IPS DF 4.7 (cell line): ENCODE results near the gene REV3L.
"Not testable (repeated sequence)": the region's sequence is repeated elsewhere in the genome, so short reads cannot be mapped to it uniquely, and the experiment has no call there.

Experiments used
- DNase-seq: peaks from one replicate; pipeline ENCODE4 v3.0.0-alpha.2; 2013; ENCODE audit warnings: low spot score; ENCODE audit errors: extremely low read depth

Gene REV3L

GRCh38 chr6:111492499-111492898 lies 9.5 kb upstream of the REV3L start:
- DNase-seq, result no peak

- no peak for DNase-seq
Measured at GRCh38 chr6:111490067-111490466, 7.0 kb upstream of the REV3L start.

- DNase-seq, result no peak
Measured at GRCh38 chr6:111487661-111488060, 4.6 kb upstream of the REV3L start.

- DNase-seq, result no peak
Measured at GRCh38 chr6:111486921-111487320, 3.9 kb upstream of the REV3L start.

GRCh38 chr6:111486475-111486874 lies 3.5 kb upstream of the REV3L start:
- no peak for DNase-seq

GRCh38 chr6:111485342-111485741 lies 2.3 kb upstream of the REV3L start:
- no peak for DNase-seq

- DNase-seq, result no peak
Measured at GRCh38 chr6:111484633-111484930, 1.6 kb upstream of the REV3L start.

GRCh38 chr6:111483736-111484632 lies 966 bp upstream of the REV3L start:
- DNase-seq, result no peak

- DNase-seq, result no peak
Measured at GRCh38 chr6:111482188-111482958, 645 bp downstream of the REV3L start.

- no peak for DNase-seq
Measured at GRCh38 chr6:111481836-111482187, 1.2 kb downstream of the REV3L start.

GRCh38 chr6:111480988-111481822 lies 1.8 kb downstream of the REV3L start:
- DNase-seq, result no peak

GRCh38 chr6:111478749-111479148 lies 4.3 kb downstream of the REV3L start:
- DNase-seq, result peak; percentile 89

- no peak for DNase-seq
Measured at GRCh38 chr6:111478064-111478476, 4.9 kb downstream of the REV3L start.

GRCh38 chr6:111477481-111477938 lies 5.5 kb downstream of the REV3L start:
- DNase-seq, result no peak

- DNase-seq, result not testable (repeated sequence)
Measured at GRCh38 chr6:111476061-111476460, 7.0 kb downstream of the REV3L start.

- no peak for DNase-seq
Measured at GRCh38 chr6:111474771-111475170, 8.2 kb downstream of the REV3L start.

GRCh38 chr6:111474106-111474505 lies 8.9 kb downstream of the REV3L start:
- no peak for DNase-seq

- DNase-seq, result no peak
Measured at GRCh38 chr6:111472933-111473435, 10.0 kb downstream of the REV3L start.

GRCh38 chr6:111471958-111472357 lies 11.1 kb downstream of the REV3L start:
- DNase-seq, result no peak

- DNase-seq, result no peak
Measured at GRCh38 chr6:111471533-111471932, 11.5 kb downstream of the REV3L start.

GRCh38 chr6:111470991-111471390 lies 12.0 kb downstream of the REV3L start:
- no peak for DNase-seq

- DNase-seq, result no peak
Measured at GRCh38 chr6:111469543-111469942, 13.5 kb downstream of the REV3L start.
